ENCODE data around the gene PPAN. TPM values are rescaled to one million over a fixed set of nuclear protein-coding genes. Genes with fewer than 3 reads are reported as not detected.

Gene PPAN
- total and polyA plus RNA-seq, 3 donors from 2014 or later: 39.3 to 68.1 (median 66.2) TPM

GRCh38 chr19:10137751-10138682 lies 31.9 kb downstream of the PPAN start:
- H3K27ac ChIP-seq: no peak overlapping the region
- WGBS, 2 donors: 85 to 91% methylated on average over 12 to 38 of the region's 38 CpGs
- no peaks in the 10 kb centered on the region for H3K27me3 ChIP-seq
- no peaks in the 10 kb centered on the region for H3K36me3 ChIP-seq (ENCODE audit: low read depth, missing control alignments)
- H3K9me3 ChIP-seq: no peaks in the 10 kb centered on the region
- intact Hi-C loops (cut with DNase I; ENCODE audit: low total_unique reads): no loop called here
- no peak for TF ChIP-seq POLR2A (IDR thresholded peaks at IDR 0.05)
- no peak for TF ChIP-seq CTCF (IDR thresholded peaks at IDR 0.05)
- DNase-seq: no peak
- no peaks in the 10 kb centered on the region for H3K4me1 ChIP-seq
- H3K4me3 ChIP-seq: no peak overlapping the region

- no peak for DNase-seq
- Histone ChIP-seq H3K27me3 (no peaks in the 10 kb centered on the region), H3K27ac (no peak overlapping the region), H3K36me3 (ENCODE audit: low read depth, missing control alignments) (no peaks in the 10 kb centered on the region), H3K4me1 (no peaks in the 10 kb centered on the region), H3K9me3 (no peaks in the 10 kb centered on the region), H3K4me3 (no peak overlapping the region)
- intact Hi-C loops (cut with DNase I; ENCODE audit: low total_unique reads): no loop called here
- WGBS, 2 donors: 86 to 91% methylated on average over 16 to 27 of the region's 27 CpGs
- TF ChIP-seq POLR2A (IDR thresholded peaks at IDR 0.05): no peak
- TF ChIP-seq CTCF (IDR thresholded peaks at IDR 0.05): no peak
Observed at GRCh38 chr19:10138879-10139795, 33.0 kb downstream of the PPAN start.

GRCh38 chr19:10139952-10140351 lies 33.8 kb downstream of the PPAN start:
- Histone ChIP-seq H3K4me3 (no peak overlapping the region), H3K27ac (no peak overlapping the region), H3K4me1 (no peaks in the 10 kb centered on the region), H3K36me3 (ENCODE audit: low read depth, missing control alignments) (no peaks in the 10 kb centered on the region), H3K9me3 (no peaks in the 10 kb centered on the region), H3K27me3 (no peaks in the 10 kb centered on the region)
- WGBS, 2 donors: 93 to 96% methylated on average over 13 to 23 of the region's 23 CpGs
- DNase-seq: no peak
- intact Hi-C loops (cut with DNase I; ENCODE audit: low total_unique reads): no loop called here
- TF ChIP-seq POLR2A (IDR thresholded peaks at IDR 0.05) (no peak), CTCF (IDR thresholded peaks at IDR 0.05) (no peak)

GRCh38 chr19:10141479-10141878 lies 35.3 kb downstream of the PPAN start:
- no peak overlapping the region for H3K4me3 ChIP-seq
- H3K27me3 ChIP-seq: no peaks in the 10 kb centered on the region
- WGBS, 2 donors: 90 to 99% methylated on average over 13 of the region's 13 CpGs
- H3K36me3 ChIP-seq (ENCODE audit: low read depth, missing control alignments): no peaks in the 10 kb centered on the region
- no peak overlapping the region for H3K27ac ChIP-seq
- no peaks in the 10 kb centered on the region for H3K4me1 ChIP-seq
- intact Hi-C loops (cut with DNase I; ENCODE audit: low total_unique reads): no loop called here
- no peaks in the 10 kb centered on the region for H3K9me3 ChIP-seq
- TF ChIP-seq POLR2A (IDR thresholded peaks at IDR 0.05) (no peak), CTCF (IDR thresholded peaks at IDR 0.05) (no peak)
- DNase-seq: no peak

Data from testis (tissue), 3 donors.